ENCODE data around the gene KCTD11. TPM values are rescaled to one million over a fixed set of nuclear protein-coding genes. Genes with fewer than 3 reads are reported as not detected.
A peak's percentile ranks its signal among the peaks of the same experiment; 100 is the strongest.

Gene KCTD11
- total and polyA plus RNA-seq, 2 experiments from 2014 or later, result 16.2 to 27.2 TPM

- peak overlapping the region; percentile 72 for H3K9ac ChIP-seq
- peak overlapping the region; percentile 78 for H2AFZ ChIP-seq
- H3K4me2 ChIP-seq (ENCODE audit: unreplicated experiment), result peak overlapping the region; percentile 67
- peaks cover 6% of the 10 kb centered on the region for H3K4me1 ChIP-seq (ENCODE audit: insufficient read depth)
- H4K20me1 ChIP-seq (ENCODE audit: insufficient read depth), result no peaks in the 10 kb centered on the region
- TF ChIP-seq EZH2 (IDR thresholded peaks at IDR 0.05; ENCODE audit: insufficient read depth, poor library complexity, severe bottlenecking) (no peak), EZH2phosphoT487 (IDR thresholded peaks at IDR 0.05; ENCODE audit: insufficient read depth, low read depth) (no peak)
- no peaks in the 10 kb centered on the region for H3K9me2 ChIP-seq (ENCODE audit: insufficient read depth)
- peaks cover 14% of the 10 kb centered on the region for H3K79me2 ChIP-seq (ENCODE audit: insufficient read depth)
- WGBS, 2 experiments (ENCODE audit: low coverage in 1 of 2, low lambda C conversion rate in 2 of 2, missing lambda C conversion rate in 2 of 2), result 11 to 12% methylated on average over 15 to 16 of the region's 16 CpGs
- peak overlapping the region; percentile 60 for H3K27ac ChIP-seq
- H3K4me3 ChIP-seq, result peak overlapping the region; percentile 79
- H3K36me3 ChIP-seq (ENCODE audit: low read depth), result no peaks in the 10 kb centered on the region
- no peaks in the 10 kb centered on the region for H3K27me3 ChIP-seq (replicated peaks; ENCODE audit: insufficient read depth)
- no peaks in the 10 kb centered on the region for H3K9me3 ChIP-seq (ENCODE audit: low read depth)
- no peak for DNase-seq
- in situ Hi-C loops (cut with MboI), result no loop called here
- H3F3A ChIP-seq (ENCODE audit: insufficient read depth), result 0 out of 2 replicates have a peak, but pooled peaks cover 4% of the 10 kb centered on the region
These were observed 51.2 kb downstream of the KCTD11 start for GRCh38 chr17:7403043-7403726.

DNA sequence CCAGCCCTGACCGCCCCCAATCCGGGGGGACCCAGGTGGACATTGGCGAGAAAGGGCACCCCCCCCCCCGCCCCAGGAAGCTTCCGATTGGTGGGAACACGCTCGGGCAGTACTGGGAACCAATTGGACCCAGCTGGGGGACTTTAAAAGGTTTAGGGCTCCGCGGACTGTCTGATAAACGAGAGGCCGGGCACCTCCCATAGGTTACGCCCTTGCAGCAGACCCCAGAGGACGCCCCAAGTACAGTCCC, 51.7 kb downstream of the KCTD11 start:
- TF ChIP-seq EZH2phosphoT487 (IDR thresholded peaks at IDR 0.05; ENCODE audit: insufficient read depth, low read depth) (no peak), EZH2 (IDR thresholded peaks at IDR 0.05; ENCODE audit: insufficient read depth, poor library complexity, severe bottlenecking) (no peak)
- H2AFZ ChIP-seq, result peak overlapping the region; percentile 78
- no peaks in the 10 kb centered on the region for H4K20me1 ChIP-seq (ENCODE audit: insufficient read depth)
- no peaks in the 10 kb centered on the region for H3K27me3 ChIP-seq (replicated peaks; ENCODE audit: insufficient read depth)
- H3K4me3 ChIP-seq, result peak overlapping the region; percentile 79
- no peaks in the 10 kb centered on the region for H3K9me3 ChIP-seq (ENCODE audit: low read depth)
- 1% methylated on average over 8 to 13 of the region's 13 CpGs for WGBS, 2 experiments (ENCODE audit: low coverage in 1 of 2, low lambda C conversion rate in 2 of 2, missing lambda C conversion rate in 2 of 2)
- H3K27ac ChIP-seq, result peak overlapping the region; percentile 60
- in situ Hi-C loops (cut with MboI), result no loop called here
- peaks cover 6% of the 10 kb centered on the region for H3K4me1 ChIP-seq (ENCODE audit: insufficient read depth)
- no peaks in the 10 kb centered on the region for H3K36me3 ChIP-seq (ENCODE audit: low read depth)
- H3K9me2 ChIP-seq (ENCODE audit: insufficient read depth), result no peaks in the 10 kb centered on the region
- H3K4me2 ChIP-seq (ENCODE audit: unreplicated experiment), result peak overlapping the region; percentile 67
- no peak for DNase-seq
- peaks cover 14% of the 10 kb centered on the region for H3K79me2 ChIP-seq (ENCODE audit: insufficient read depth)
- H3F3A ChIP-seq (ENCODE audit: insufficient read depth), result 0 out of 2 replicates have a peak, but pooled peaks cover 4% of the 10 kb centered on the region
- H3K9ac ChIP-seq, result peak overlapping the region; percentile 72

DNA sequence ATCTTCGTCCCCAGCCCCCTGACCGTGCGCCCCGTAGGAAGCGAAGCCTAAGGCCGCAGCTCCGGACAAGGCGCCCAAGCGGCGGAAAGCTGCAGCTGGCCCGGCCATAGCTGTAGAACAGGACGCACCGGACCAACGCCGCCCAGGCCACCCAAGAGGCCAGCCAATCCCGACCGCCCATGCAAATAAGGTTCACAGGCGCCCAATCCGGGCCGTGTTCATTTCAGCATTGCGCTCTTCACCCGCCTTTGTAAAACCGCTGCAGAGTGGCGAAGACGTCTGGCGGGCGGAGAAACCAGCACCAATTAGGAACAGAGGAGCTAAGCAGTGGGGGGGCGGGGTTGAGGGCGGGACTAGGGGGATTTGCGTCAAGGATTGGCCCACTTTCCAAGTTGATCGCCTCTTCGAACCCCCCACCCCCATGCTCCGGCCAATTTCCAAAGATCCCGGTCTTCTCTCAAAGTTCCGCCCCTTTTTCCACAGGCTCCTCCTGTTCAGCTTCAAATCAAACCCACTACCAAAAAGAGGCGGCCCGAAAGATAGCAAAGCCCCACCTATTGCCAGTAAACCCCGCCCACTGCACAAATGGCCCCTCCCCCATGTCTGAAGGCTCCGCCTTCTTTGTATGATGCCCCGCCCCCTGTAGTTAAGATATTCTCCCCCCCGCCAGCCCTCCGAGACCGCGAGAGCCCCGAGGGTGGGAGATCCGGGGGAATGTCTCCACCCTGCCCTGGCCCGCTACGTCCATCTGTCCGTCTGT, 52.2 kb downstream of the KCTD11 start, which contains the start of gene TMEM256:
TSS of gene TMEM256 (minus strand) at position 121 of the 760 bp plus-strand sequence. CDS start at position 108, 13 bp downstream.
- TF ChIP-seq EZH2 (IDR thresholded peaks at IDR 0.05; ENCODE audit: insufficient read depth, poor library complexity, severe bottlenecking) (no peak), EZH2phosphoT487 (IDR thresholded peaks at IDR 0.05; ENCODE audit: insufficient read depth, low read depth) (no peak)
- Histone ChIP-seq H3K36me3 (ENCODE audit: low read depth) (no peaks in the 10 kb centered on the region), H3K79me2 (ENCODE audit: insufficient read depth) (peaks cover 14% of the 10 kb centered on the region), H3K9me2 (ENCODE audit: insufficient read depth) (no peaks in the 10 kb centered on the region), H3K4me2 (ENCODE audit: unreplicated experiment) (peak within 1 kb of the TSS; percentile 80), H3K27me3 (replicated peaks; ENCODE audit: insufficient read depth) (no peaks in the 10 kb centered on the region), H2AFZ (peak within 1 kb of the TSS; percentile 78), H3K27ac (peak within 1 kb of the TSS; percentile 60), H4K20me1 (ENCODE audit: insufficient read depth) (no peaks in the 10 kb centered on the region), H3F3A (ENCODE audit: insufficient read depth) (0 out of 2 replicates have a peak, but pooled peaks cover 4% of the 10 kb centered on the region), H3K4me3 (peak within 1 kb of the TSS; percentile 79), H3K9me3 (ENCODE audit: low read depth) (no peaks in the 10 kb centered on the region), H3K4me1 (ENCODE audit: insufficient read depth) (peaks cover 6% of the 10 kb centered on the region), H3K9ac (peak within 1 kb of the TSS; percentile 84)
- peak; percentile 100 for DNase-seq
- WGBS, 2 experiments (ENCODE audit: low coverage in 1 of 2, low lambda C conversion rate in 2 of 2, missing lambda C conversion rate in 2 of 2), result 0 to 1% methylated on average over 35 to 49 of the region's 49 CpGs
- in situ Hi-C loops (cut with MboI), result no loop called here

Small RNAs within 50 kb of the gene (small RNA-seq; reads per million reads assigned to genes)
- gene AC026954.2 (ENCODE audit: low read depth, low replicate concordance), result not detected

Other genes starting within 250 kb of the KCTD11 start
Only the 30 nearest of the 36 such genes appear.
- gene ASGR1, start 172.8 kb upstream of the KCTD11 start, total RNA-seq (2014; rRNA removed; shearing (Covaris generic)), result 0.97 TPM in 1 of 2 replicates, not detected in the other
- 0.63 and 0.75 TPM in 2 replicates for gene ASGR1, start 172.8 kb upstream of the KCTD11 start, polyA plus RNA-seq (2016; fragmentation: Nextera tagmentation; extraction: Ambion mirVana)
- gene DLG4, start 132.3 kb upstream of the KCTD11 start, total RNA-seq (2014; rRNA removed; shearing (Covaris generic)), result 13.1 and 23.8 TPM in 2 replicates
- 1.3 and 1.9 TPM in 2 replicates for gene DLG4, start 132.3 kb upstream of the KCTD11 start, polyA plus RNA-seq (2016; fragmentation: Nextera tagmentation; extraction: Ambion mirVana)
- gene ACADVL, start 132.2 kb upstream of the KCTD11 start, total RNA-seq (2014; rRNA removed; shearing (Covaris generic)), result 453 and 600 TPM in 2 replicates
- 386 and 441 TPM in 2 replicates for gene ACADVL, start 132.2 kb upstream of the KCTD11 start, polyA plus RNA-seq (2016; fragmentation: Nextera tagmentation; extraction: Ambion mirVana)
- gene DVL2, start 117.6 kb upstream of the KCTD11 start, total RNA-seq (2014; rRNA removed; shearing (Covaris generic)), result 41.2 and 45.8 TPM in 2 replicates
- gene DVL2, start 117.6 kb upstream of the KCTD11 start, polyA plus RNA-seq (2016; fragmentation: Nextera tagmentation; extraction: Ambion mirVana), result 18.9 and 19.5 TPM in 2 replicates
- 32.0 and 42.6 TPM in 2 replicates for gene PHF23, start 112.7 kb upstream of the KCTD11 start, total RNA-seq (2014; rRNA removed; shearing (Covaris generic))
- 40.7 and 45.6 TPM in 2 replicates for gene PHF23, start 112.7 kb upstream of the KCTD11 start, polyA plus RNA-seq (2016; fragmentation: Nextera tagmentation; extraction: Ambion mirVana)
- gene GABARAP, start 109.7 kb upstream of the KCTD11 start, total RNA-seq (2014; rRNA removed; shearing (Covaris generic)), result 152 and 355 TPM in 2 replicates
- gene GABARAP, start 109.7 kb upstream of the KCTD11 start, polyA plus RNA-seq (2016; fragmentation: Nextera tagmentation; extraction: Ambion mirVana), result 845 and 847 TPM in 2 replicates
- gene CTDNEP1, start 100.4 kb upstream of the KCTD11 start, total RNA-seq (2014; rRNA removed; shearing (Covaris generic)), result 38.9 and 63.2 TPM in 2 replicates
- 30.0 and 30.7 TPM in 2 replicates for gene CTDNEP1, start 100.4 kb upstream of the KCTD11 start, polyA plus RNA-seq (2016; fragmentation: Nextera tagmentation; extraction: Ambion mirVana)
- gene ELP5, start 99.9 kb upstream of the KCTD11 start, total RNA-seq (2014; rRNA removed; shearing (Covaris generic)), result 25.9 and 32.9 TPM in 2 replicates
- gene ELP5, start 99.9 kb upstream of the KCTD11 start, polyA plus RNA-seq (2016; fragmentation: Nextera tagmentation; extraction: Ambion mirVana), result 34.8 and 34.9 TPM in 2 replicates
- 4.5 and 5.4 TPM in 2 replicates for gene CLDN7, start 89.7 kb upstream of the KCTD11 start, total RNA-seq (2014; rRNA removed; shearing (Covaris generic))
- gene CLDN7, start 89.7 kb upstream of the KCTD11 start, polyA plus RNA-seq (2016; fragmentation: Nextera tagmentation; extraction: Ambion mirVana), result 1.7 and 2.3 TPM in 2 replicates
- not detected in 2 replicates for gene SLC2A4, start 70.4 kb upstream of the KCTD11 start, total RNA-seq (2014; rRNA removed; shearing (Covaris generic))
- 0.08 TPM in 1 of 2 replicates, not detected in the other for gene SLC2A4, start 70.4 kb upstream of the KCTD11 start, polyA plus RNA-seq (2016; fragmentation: Nextera tagmentation; extraction: Ambion mirVana)
- 0.22 TPM in 1 of 2 replicates, not detected in the other for gene YBX2, start 57.5 kb upstream of the KCTD11 start, total RNA-seq (2014; rRNA removed; shearing (Covaris generic))
- gene YBX2, start 57.5 kb upstream of the KCTD11 start, polyA plus RNA-seq (2016; fragmentation: Nextera tagmentation; extraction: Ambion mirVana), result not detected in 2 replicates
- gene EIF5A, start 44.5 kb upstream of the KCTD11 start, total RNA-seq (2014; rRNA removed; shearing (Covaris generic)), result 869 and 956 TPM in 2 replicates
- 998 and 1,047 TPM in 2 replicates for gene EIF5A, start 44.5 kb upstream of the KCTD11 start, polyA plus RNA-seq (2016; fragmentation: Nextera tagmentation; extraction: Ambion mirVana)
- 50.1 and 81.3 TPM in 2 replicates for gene GPS2, start 36.8 kb upstream of the KCTD11 start, total RNA-seq (2014; rRNA removed; shearing (Covaris generic))
- 53.8 and 59.4 TPM in 2 replicates for gene GPS2, start 36.8 kb upstream of the KCTD11 start, polyA plus RNA-seq (2016; fragmentation: Nextera tagmentation; extraction: Ambion mirVana)
- 12.8 and 20.1 TPM in 2 replicates for gene NEURL4, start 22.8 kb upstream of the KCTD11 start, total RNA-seq (2014; rRNA removed; shearing (Covaris generic))
- gene NEURL4, start 22.8 kb upstream of the KCTD11 start, polyA plus RNA-seq (2016; fragmentation: Nextera tagmentation; extraction: Ambion mirVana), result 2.0 and 2.1 TPM in 2 replicates
- 0.89 and 4.4 TPM in 2 replicates for gene ACAP1, start 15.6 kb upstream of the KCTD11 start, total RNA-seq (2014; rRNA removed; shearing (Covaris generic))
- 15.6 and 15.7 TPM in 2 replicates for gene ACAP1, start 15.6 kb upstream of the KCTD11 start, polyA plus RNA-seq (2016; fragmentation: Nextera tagmentation; extraction: Ambion mirVana)
- gene TMEM95, start 3.0 kb downstream of the KCTD11 start, total RNA-seq (2014; rRNA removed; shearing (Covaris generic)), result not detected in 2 replicates
- not detected in 2 replicates for gene TMEM95, start 3.0 kb downstream of the KCTD11 start, polyA plus RNA-seq (2016; fragmentation: Nextera tagmentation; extraction: Ambion mirVana)
- gene TNK1, start 28.9 kb downstream of the KCTD11 start, total RNA-seq (2014; rRNA removed; shearing (Covaris generic)), result 0.43 and 2.7 TPM in 2 replicates
- gene TNK1, start 28.9 kb downstream of the KCTD11 start, polyA plus RNA-seq (2016; fragmentation: Nextera tagmentation; extraction: Ambion mirVana), result 1.1 and 1.2 TPM in 2 replicates
- 72.8 and 73.9 TPM in 2 replicates for gene PLSCR3, start 42.4 kb downstream of the KCTD11 start, total RNA-seq (2014; rRNA removed; shearing (Covaris generic))
- 136 and 153 TPM in 2 replicates for gene PLSCR3, start 42.4 kb downstream of the KCTD11 start, polyA plus RNA-seq (2016; fragmentation: Nextera tagmentation; extraction: Ambion mirVana)
- 18.0 and 59.3 TPM in 2 replicates for gene TMEM256, start 51.9 kb downstream of the KCTD11 start, total RNA-seq (2014; rRNA removed; shearing (Covaris generic))
- gene TMEM256, start 51.9 kb downstream of the KCTD11 start, polyA plus RNA-seq (2016; fragmentation: Nextera tagmentation; extraction: Ambion mirVana), result 40.1 and 44.2 TPM in 2 replicates
- 8.0 and 9.5 TPM in 2 replicates for gene NLGN2, start 55.7 kb downstream of the KCTD11 start, total RNA-seq (2014; rRNA removed; shearing (Covaris generic))
- gene NLGN2, start 55.7 kb downstream of the KCTD11 start, polyA plus RNA-seq (2016; fragmentation: Nextera tagmentation; extraction: Ambion mirVana), result 3.3 and 3.5 TPM in 2 replicates
- not detected in 2 replicates for gene SPEM1, start 68.2 kb downstream of the KCTD11 start, total RNA-seq (2014; rRNA removed; shearing (Covaris generic))
- not detected in 2 replicates for gene SPEM1, start 68.2 kb downstream of the KCTD11 start, polyA plus RNA-seq (2016; fragmentation: Nextera tagmentation; extraction: Ambion mirVana)
- gene SPEM2, start 73.5 kb downstream of the KCTD11 start, total RNA-seq (2014; rRNA removed; shearing (Covaris generic)), result not detected in 2 replicates
- gene SPEM2, start 73.5 kb downstream of the KCTD11 start, polyA plus RNA-seq (2016; fragmentation: Nextera tagmentation; extraction: Ambion mirVana), result not detected in 2 replicates
- not detected in 2 replicates for gene SPEM3, start 76.7 kb downstream of the KCTD11 start, total RNA-seq (2014; rRNA removed; shearing (Covaris generic))
- not detected in 2 replicates for gene SPEM3, start 76.7 kb downstream of the KCTD11 start, polyA plus RNA-seq (2016; fragmentation: Nextera tagmentation; extraction: Ambion mirVana)
- 3.2 and 7.7 TPM in 2 replicates for gene TMEM102, start 83.3 kb downstream of the KCTD11 start, total RNA-seq (2014; rRNA removed; shearing (Covaris generic))
- gene TMEM102, start 83.3 kb downstream of the KCTD11 start, polyA plus RNA-seq (2016; fragmentation: Nextera tagmentation; extraction: Ambion mirVana), result 3.4 and 4.3 TPM in 2 replicates
- gene FGF11, start 87.3 kb downstream of the KCTD11 start, total RNA-seq (2014; rRNA removed; shearing (Covaris generic)), result not detected in 2 replicates
- gene FGF11, start 87.3 kb downstream of the KCTD11 start, polyA plus RNA-seq (2016; fragmentation: Nextera tagmentation; extraction: Ambion mirVana), result 0.22 and 0.36 TPM in 2 replicates
- gene CHRNB1, start 92.9 kb downstream of the KCTD11 start, total RNA-seq (2014; rRNA removed; shearing (Covaris generic)), result 3.9 and 4.9 TPM in 2 replicates
- 3.5 and 4.2 TPM in 2 replicates for gene CHRNB1, start 92.9 kb downstream of the KCTD11 start, polyA plus RNA-seq (2016; fragmentation: Nextera tagmentation; extraction: Ambion mirVana)
- gene ZBTB4, start 127.5 kb downstream of the KCTD11 start, total RNA-seq (2014; rRNA removed; shearing (Covaris generic)), result 32.9 and 35.9 TPM in 2 replicates
- gene ZBTB4, start 127.5 kb downstream of the KCTD11 start, polyA plus RNA-seq (2016; fragmentation: Nextera tagmentation; extraction: Ambion mirVana), result 17.7 and 18.2 TPM in 2 replicates
- not detected in 2 replicates for gene SLC35G6, start 129.3 kb downstream of the KCTD11 start, total RNA-seq (2014; rRNA removed; shearing (Covaris generic))
- 0.14 TPM in 1 of 2 replicates, not detected in the other for gene SLC35G6, start 129.3 kb downstream of the KCTD11 start, polyA plus RNA-seq (2016; fragmentation: Nextera tagmentation; extraction: Ambion mirVana)
- gene POLR2A, start 132.2 kb downstream of the KCTD11 start, total RNA-seq (2014; rRNA removed; shearing (Covaris generic)), result 45.9 and 46.2 TPM in 2 replicates
- 74.1 and 75.7 TPM in 2 replicates for gene POLR2A, start 132.2 kb downstream of the KCTD11 start, polyA plus RNA-seq (2016; fragmentation: Nextera tagmentation; extraction: Ambion mirVana)
- 21.9 and 34.3 TPM in 2 replicates for gene TNFSF12, start 196.9 kb downstream of the KCTD11 start, total RNA-seq (2014; rRNA removed; shearing (Covaris generic))
- 14.0 and 18.7 TPM in 2 replicates for gene TNFSF12, start 196.9 kb downstream of the KCTD11 start, polyA plus RNA-seq (2016; fragmentation: Nextera tagmentation; extraction: Ambion mirVana)